Keratinocyte (primary cell): ENCODE data around the gene PLEKHG4.

Experiments used
- EZH2 ChIP-seq: IDR thresholded peaks from one replicate; pipeline ENCODE4 v1.6.1; 2012; ENCODE audit warnings: inconsistent platforms, mild to moderate bottlenecking, low read length, moderate library complexity
- TF ChIP-seq, protein P1 (sequence below), 3 experiments: IDR thresholded peaks in 1 of 3; conservative IDR thresholded peaks in 1 of 3; optimal IDR thresholded peaks in 1 of 3; 2 replicates in 2 of 3; 3 replicates in 1 of 3; pipeline versions ENCODE3 to v1.5.1; 2011; ENCODE audit warnings: low read length in 3 of 3, mild to moderate bottlenecking in 3 of 3, moderate library complexity in 2 of 3, control low read depth in 1 of 3, inconsistent platforms in 1 of 3; ENCODE audit not compliant: insufficient read depth in 2 of 3; ENCODE audit errors: extremely low read depth in 1 of 3

DNA sequence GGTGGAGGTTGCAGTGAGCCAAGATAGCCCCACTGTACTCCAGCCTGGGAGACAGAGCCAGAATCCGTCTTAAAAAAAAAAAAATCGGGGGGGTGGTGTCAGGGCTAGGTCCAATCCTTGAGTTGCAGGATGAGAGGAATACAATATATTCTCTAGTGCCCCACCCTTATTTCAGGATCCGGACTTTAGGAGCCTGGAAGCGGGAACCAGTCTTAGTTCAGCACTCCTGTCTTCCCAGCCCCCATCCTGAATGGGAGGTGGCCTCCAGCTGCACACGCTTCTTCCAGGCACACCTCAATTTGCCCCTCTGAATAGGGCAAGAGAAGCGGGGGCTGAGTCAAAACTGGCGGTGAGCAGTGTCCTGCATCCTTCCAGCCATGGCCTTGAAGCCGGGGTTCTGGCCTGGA, 33.7 kb upstream of the PLEKHG4 start:
- TF ChIP-seq, protein P1, sequence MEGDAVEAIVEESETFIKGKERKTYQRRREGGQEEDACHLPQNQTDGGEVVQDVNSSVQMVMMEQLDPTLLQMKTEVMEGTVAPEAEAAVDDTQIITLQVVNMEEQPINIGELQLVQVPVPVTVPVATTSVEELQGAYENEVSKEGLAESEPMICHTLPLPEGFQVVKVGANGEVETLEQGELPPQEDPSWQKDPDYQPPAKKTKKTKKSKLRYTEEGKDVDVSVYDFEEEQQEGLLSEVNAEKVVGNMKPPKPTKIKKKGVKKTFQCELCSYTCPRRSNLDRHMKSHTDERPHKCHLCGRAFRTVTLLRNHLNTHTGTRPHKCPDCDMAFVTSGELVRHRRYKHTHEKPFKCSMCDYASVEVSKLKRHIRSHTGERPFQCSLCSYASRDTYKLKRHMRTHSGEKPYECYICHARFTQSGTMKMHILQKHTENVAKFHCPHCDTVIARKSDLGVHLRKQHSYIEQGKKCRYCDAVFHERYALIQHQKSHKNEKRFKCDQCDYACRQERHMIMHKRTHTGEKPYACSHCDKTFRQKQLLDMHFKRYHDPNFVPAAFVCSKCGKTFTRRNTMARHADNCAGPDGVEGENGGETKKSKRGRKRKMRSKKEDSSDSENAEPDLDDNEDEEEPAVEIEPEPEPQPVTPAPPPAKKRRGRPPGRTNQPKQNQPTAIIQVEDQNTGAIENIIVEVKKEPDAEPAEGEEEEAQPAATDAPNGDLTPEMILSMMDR (optimal IDR thresholded peaks at IDR 0.05 in 1 of 3, IDR thresholded peaks at IDR 0.05 in 1 of 3, conservative IDR thresholded peaks at IDR 0.05 in 1 of 3; ENCODE audit: extremely low read depth in 1 of 3, insufficient read depth in 2 of 3, low read length in 3 of 3) = no peak
- TF ChIP-seq EZH2 = no peak
